IPS-18c (cell line): ENCODE data around the gene CR1.
"Not testable (repeated sequence)": the region's sequence is repeated elsewhere in the genome, so short reads cannot be mapped to it uniquely, and the experiment has no call there.

Experiments
- H3K4me3 ChIP-seq: 2 replicates; pipeline ENCODE4 v1.7.0; 2013; ENCODE audit warnings: low read depth, mild to moderate bottlenecking, low read length, moderate library complexity; ENCODE audit not compliant: insufficient read depth
- H3K9me3 ChIP-seq: one replicate; pipeline ENCODE4 v1.6.1; 2013; ENCODE audit warnings: mild to moderate bottlenecking, low read length, moderate library complexity; ENCODE audit not compliant: control insufficient read depth, insufficient read depth

CR1 gene

GRCh38 chr1:207495801-207496792 is at the start of gene CR1:
CR1 (plus strand) TSS chr1:207496157; CDS start chr1:207496268, 111 bp downstream.
- peak within 1 kb of the TSS; percentile 64 for H3K4me3 ChIP-seq

GRCh38 chr1:207453710-207454045 is 42.3 kb upstream of the CR1 start:
- no peak overlapping the region for H3K4me3 ChIP-seq
- H3K9me3 ChIP-seq: no peaks in the 10 kb centered on the region

More at GRCh38 chr1:207495801-207496792, at the start of gene CR1:
- H3K9me3 ChIP-seq: peaks cover 2% of the 10 kb centered on the region

- H3K9me3 ChIP-seq: no peaks in the 10 kb centered on the region
- peak within 1 kb of the TSS; percentile 69 for H3K4me3 ChIP-seq
These were observed 41.7 kb upstream of the CR1 start, which contains the start of gene CR2 for GRCh38 chr1:207454046-207454964. CR2 (plus strand) TSS chr1:207454328; CDS start chr1:207454419, 91 bp downstream.

- Histone ChIP-seq H3K9me3 (no peaks in the 10 kb centered on the region), H3K4me3 (no peak overlapping the region)
These were observed 40.7 kb upstream of the CR1 start for GRCh38 chr1:207455183-207455754.

- Histone ChIP-seq H3K9me3 (no peaks in the 10 kb centered on the region), H3K4me3 (no peak overlapping the region)
These were observed 37.5 kb upstream of the CR1 start for GRCh38 chr1:207458414-207458813.

GRCh38 chr1:207459008-207459407 is 36.9 kb upstream of the CR1 start:
- no peaks in the 10 kb centered on the region for H3K9me3 ChIP-seq
- H3K4me3 ChIP-seq: no peak overlapping the region

- Histone ChIP-seq H3K9me3 (no peaks in the 10 kb centered on the region), H3K4me3 (no peak overlapping the region)
These were observed 34.3 kb upstream of the CR1 start for GRCh38 chr1:207461649-207462048.

- no peaks in the 10 kb centered on the region for H3K9me3 ChIP-seq
These were observed 33.4 kb upstream of the CR1 start for GRCh38 chr1:207462535-207462934.

GRCh38 chr1:207463021-207463420 is 32.9 kb upstream of the CR1 start:
- Histone ChIP-seq H3K9me3 (no peaks in the 10 kb centered on the region), H3K4me3 (no peak overlapping the region)

More at GRCh38 chr1:207462535-207462934, 33.4 kb upstream of the CR1 start:
- H3K4me3 ChIP-seq: no peak overlapping the region

GRCh38 chr1:207463571-207463970 is 32.4 kb upstream of the CR1 start:
- Histone ChIP-seq H3K4me3 (no peak overlapping the region), H3K9me3 (no peaks in the 10 kb centered on the region)

GRCh38 chr1:207470927-207471326 is 25.0 kb upstream of the CR1 start:
- Histone ChIP-seq H3K9me3 (no peaks in the 10 kb centered on the region), H3K4me3 (no peak overlapping the region)

GRCh38 chr1:207474210-207474609 is 21.7 kb upstream of the CR1 start:
- Histone ChIP-seq H3K4me3 (no peak overlapping the region), H3K9me3 (no peaks in the 10 kb centered on the region)

GRCh38 chr1:207486198-207486597 is 9.8 kb upstream of the CR1 start:
- H3K9me3 ChIP-seq: no peaks in the 10 kb centered on the region
- H3K4me3 ChIP-seq: no peak overlapping the region

GRCh38 chr1:207487636-207488035 is 8.3 kb upstream of the CR1 start:
- Histone ChIP-seq H3K4me3 (no peak overlapping the region), H3K9me3 (no peaks in the 10 kb centered on the region)

GRCh38 chr1:207493212-207493611 is 2.7 kb upstream of the CR1 start:
- H3K9me3 ChIP-seq: peaks cover 2% of the 10 kb centered on the region
- H3K4me3 ChIP-seq: no peak overlapping the region

- no peak overlapping the region for H3K4me3 ChIP-seq
These were observed 1.8 kb upstream of the CR1 start for GRCh38 chr1:207494171-207494570.

GRCh38 chr1:207495281-207495680 is 676 bp upstream of the CR1 start:
- H3K4me3 ChIP-seq: peak overlapping the region; percentile 64; the same call in 1 of the 2 replicates
- not testable (repeated sequence) for H3K9me3 ChIP-seq

More at GRCh38 chr1:207494171-207494570, 1.8 kb upstream of the CR1 start:
- H3K9me3 ChIP-seq: peaks cover 2% of the 10 kb centered on the region
